Fibroblast of villous mesenchyme (primary cell): ENCODE measurements around the gene WDFY3. TPM values are rescaled to one million over a fixed set of nuclear protein-coding genes. Genes with fewer than 3 reads are reported as not detected.

ENCODE experiments used
- small RNA-seq: library from RNA; depleted of rRNA; stranded (forward); fragments of <200 nt; gene quantifications from one replicate; pipeline ENCODE3, GENCODE V24; 2012
- total RNA-seq: library from RNA; depleted of rRNA; stranded (reverse); fragments of >200 nt; gene quantifications from 2 replicates; pipeline ENCODE4 v1.2.3, GENCODE V29; 2012

The WDFY3 gene
- total RNA-seq, 1 donor = 98.0 TPM

Small RNA genes lying within 50 kb of the gene (small RNA-seq; reads per million reads assigned to genes)
- gene RN7SL552P = not detected
- gene RNU6-469P = not detected
